DMS153 (cell line): ENCODE results near the gene EIF4G3.

ENCODE experiments used
- DNase-seq: peaks from one replicate; lab custom pipeline; 2025; lab: John Stamatoyannopoulos, UW

The EIF4G3 gene

DNA sequence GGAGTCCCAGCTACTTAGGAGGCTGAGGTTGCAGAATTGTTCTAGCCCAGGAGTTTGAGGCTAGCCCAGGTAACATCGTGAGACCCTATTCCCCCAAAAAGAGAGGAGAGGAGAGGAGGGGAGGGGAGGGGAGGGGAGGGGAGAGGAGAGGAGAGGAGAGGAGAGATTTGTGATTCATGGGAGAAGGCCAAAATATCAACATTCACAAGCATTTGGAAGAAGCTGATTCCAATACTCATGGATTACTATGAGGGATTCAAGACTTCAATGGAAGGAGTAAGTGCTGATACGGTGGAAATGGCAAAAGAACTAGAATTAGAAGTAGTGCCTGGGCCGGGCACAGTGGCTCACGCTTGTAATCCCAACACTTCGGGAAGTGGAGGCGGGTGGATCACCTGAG, 187.8 kb downstream of the EIF4G3 start:
- no peak for DNase-seq

DNA sequence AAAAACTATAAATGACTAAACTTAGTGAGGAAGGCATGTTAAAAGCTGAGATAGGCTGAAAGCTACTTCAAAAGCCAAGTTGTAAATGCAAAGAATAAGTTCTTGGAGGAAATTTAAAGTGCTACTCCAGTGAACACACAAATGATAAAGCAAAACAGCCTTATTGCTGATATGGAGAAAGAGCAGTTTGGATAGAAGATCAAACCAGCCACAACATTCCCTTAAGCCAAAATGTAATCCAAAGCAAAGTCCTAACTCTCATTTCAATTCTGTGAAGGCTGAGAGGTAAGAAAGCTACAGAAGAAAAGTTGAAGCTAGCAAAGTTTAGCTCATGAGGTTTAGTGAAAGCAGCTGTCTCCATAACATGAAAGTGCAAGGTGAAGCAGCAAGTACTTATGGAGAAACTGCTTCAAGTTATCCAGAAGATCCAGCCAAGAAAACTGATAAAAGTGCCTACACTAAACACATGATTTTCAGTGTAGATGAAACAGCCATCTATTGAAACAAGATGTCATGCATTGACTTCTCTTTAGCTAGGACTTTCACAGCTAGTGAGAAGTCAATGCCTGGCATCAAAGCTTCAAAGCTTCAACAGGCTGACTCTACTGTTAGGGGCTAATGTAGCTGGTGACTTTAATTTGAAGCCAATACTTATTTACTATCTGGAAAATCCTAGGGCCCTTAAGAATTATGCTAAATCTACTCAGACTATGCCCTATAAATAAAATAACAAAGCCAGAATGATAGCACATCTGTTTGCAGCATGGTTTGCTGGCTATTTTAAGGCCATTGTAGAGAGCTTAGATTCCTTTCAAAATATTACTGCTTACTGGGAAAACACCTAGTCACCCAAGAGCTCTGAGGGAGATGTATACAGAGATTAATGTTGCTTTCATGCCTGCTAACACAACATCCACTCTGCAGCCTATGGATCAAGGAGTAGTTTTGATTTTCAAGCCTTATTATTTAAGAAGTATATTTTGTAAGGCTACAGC, 188.6 kb downstream of the EIF4G3 start:
- no peak for DNase-seq

DNA sequence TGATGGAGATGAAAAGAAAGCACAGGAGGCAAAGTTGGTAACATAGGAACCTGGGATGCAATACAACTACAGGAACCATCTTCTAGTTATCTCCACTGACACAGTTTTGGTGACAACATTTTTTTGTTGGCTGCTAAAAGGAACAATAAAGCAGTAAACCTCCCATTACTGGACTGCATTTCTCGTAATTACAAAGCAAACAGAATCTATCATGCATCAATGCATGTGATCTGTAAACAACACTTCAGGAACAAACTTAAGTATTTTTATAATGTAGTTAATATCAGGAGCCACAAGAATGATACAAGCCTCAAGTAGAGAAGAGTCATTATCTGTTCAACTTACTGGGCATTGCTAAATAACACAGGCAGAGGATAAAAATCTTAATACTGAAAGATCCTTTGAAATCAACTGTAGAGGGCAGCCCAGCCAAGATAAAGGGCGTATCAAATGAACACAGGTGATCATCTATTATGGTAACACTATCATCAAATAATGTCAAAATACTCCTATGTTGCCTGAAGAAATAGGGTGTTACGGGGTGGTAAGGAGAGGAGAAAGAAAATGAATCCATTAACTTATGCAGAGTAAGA, 193.3 kb downstream of the EIF4G3 start:
- DNase-seq, result peak; percentile 50

DNA sequence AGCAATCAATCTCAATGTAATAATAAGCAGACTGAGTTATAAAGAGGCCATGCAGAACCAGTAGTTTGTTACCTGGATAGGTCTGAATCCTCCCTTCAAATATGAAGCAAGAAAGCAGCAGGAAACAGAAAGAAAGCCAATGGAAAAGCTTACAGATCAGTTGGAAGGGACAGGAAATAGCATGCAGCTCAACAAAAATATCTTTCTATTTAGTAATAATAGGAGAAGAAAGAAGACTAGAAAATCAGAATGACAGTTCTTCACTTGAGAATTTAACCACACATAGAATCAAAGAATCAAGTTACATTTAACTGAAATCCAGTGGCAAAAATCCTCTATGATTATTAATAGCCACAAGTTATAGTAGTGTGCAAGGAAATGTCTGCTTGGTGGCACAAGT, 194.4 kb downstream of the EIF4G3 start:
- no peak for DNase-seq

DNA sequence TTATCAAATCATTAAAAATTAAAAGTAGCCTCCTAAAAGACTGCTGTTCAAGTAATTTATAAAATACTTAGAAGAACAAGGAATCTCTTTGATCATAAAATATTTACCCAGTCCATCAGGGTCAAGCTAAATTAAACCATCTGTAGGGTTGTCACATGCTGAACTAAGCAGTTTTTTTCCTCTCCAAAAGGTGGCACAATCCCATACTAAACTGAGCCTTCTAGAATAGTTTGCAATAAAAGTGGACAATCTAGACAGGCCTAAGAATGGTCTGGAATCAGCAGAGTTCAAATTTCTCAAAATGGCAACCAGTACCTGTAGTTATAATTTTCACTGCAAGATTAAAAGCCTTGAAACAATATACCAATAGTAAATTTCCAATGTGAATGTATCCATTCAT, 194.8 kb downstream of the EIF4G3 start:
- DNase-seq, result no peak

DNA sequence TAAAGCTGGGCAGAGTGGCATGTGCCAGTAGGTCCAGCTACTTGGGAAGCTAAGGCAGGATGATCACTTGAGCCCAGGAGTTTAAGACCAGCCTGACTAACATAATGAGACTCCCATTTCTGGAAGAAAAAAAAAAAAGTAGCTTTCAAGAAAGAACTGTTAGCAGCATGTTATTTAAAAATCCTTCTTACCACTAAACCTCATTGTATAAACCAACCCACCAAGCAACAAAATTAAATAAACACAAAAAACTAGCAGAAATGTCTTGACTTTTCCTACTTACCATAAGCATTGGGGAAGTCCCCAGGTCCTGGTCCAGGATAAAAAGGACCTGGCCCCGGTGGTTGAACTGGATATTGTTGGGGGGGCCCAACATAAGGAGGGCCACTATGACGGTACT, 196.6 kb downstream of the EIF4G3 start:
- DNase-seq, result no peak

DNA sequence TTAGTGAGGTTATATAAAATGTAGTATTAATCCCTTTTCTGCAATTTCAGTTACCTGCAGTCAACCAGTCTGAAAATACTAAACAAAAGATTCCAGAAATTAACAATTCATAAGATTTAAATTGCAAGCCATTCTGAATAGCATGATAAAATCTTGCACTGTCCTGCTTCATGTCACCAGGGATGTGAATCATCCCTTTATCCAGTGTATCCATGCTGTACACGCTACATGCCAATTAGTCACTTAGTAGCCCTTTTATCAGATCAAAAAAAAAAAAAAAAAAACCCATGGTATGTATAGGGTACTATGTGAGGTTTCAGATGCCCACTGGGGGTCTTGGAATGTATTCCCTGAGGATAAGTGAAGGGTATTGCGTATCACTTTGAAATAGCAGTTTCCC, 198.3 kb downstream of the EIF4G3 start:
- no peak for DNase-seq

DNA sequence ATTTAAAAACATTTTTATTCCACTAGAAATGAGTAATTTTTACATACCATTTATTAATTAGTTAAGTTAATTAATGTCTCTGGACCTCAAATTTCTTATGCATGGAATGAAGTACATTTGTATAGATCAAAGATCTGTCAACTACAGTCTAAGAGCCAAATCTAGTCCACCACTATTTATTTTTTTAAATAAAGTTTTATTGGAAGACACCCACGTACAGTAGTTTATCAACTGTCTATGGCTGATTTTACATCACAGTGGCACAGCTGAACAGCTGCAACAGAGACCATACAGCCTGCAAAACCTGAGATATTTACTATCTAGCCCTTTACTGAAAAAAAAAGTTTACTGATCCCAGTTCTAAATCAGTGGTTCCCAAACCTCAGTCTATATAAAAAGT, 201.0 kb downstream of the EIF4G3 start:
- DNase-seq, result no peak

DNA sequence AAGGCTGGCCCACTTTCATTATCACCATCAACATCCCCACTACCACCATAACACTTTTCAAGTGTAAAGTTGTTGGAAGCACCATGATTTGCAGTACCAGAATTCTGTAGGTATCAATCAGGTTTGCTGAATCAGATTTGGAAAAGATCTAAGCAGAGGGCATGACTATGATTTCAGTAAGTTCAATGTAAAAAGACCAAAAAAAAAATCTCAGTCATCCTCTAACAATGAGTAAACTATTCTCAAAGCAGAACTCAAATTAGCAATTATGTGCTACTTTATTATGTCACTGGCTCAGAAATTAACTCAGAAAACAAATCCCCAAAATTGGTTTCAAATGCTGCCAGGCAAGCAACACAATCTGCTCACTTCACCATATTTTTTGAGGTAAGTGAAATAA, 201.7 kb downstream of the EIF4G3 start:
- no peak for DNase-seq

DNA sequence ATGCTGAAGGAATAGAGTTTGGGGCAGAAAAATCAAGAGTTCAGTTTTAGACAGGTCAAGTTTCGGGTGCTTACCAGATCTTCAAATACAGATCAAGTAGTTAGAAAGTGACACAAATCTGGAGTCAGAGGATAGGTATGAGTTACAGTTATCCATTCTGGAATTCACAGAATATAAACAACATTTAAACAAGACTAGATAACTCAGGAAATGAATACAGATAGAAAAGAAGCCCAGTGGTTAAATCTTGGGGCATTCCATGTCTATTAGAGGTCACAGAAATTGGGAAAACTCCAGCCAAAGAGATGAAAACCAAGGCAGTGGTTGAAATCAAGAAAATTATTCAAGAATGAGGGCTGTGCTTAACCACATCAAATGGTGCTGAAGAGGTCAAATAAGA, 202.6 kb downstream of the EIF4G3 start:
- DNase-seq, result no peak

DNA sequence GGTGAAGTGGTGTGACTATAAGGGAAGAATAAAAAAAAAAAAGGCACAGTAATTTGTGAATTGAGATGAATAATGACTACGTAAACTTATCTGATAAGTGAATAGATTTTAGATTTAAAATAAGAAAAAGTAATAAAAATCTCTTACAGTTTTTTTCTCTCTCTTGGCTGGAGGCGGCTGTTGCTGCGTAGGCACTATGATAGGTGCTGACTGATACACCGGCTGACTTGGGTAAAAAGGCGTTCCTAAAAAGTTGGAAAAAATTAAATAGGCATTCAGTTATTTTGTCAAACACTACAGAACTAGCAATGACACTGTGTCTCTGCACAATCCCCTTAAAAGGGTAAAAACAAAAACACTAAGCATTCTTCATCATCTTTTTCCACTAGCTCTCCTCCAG, 203.8 kb downstream of the EIF4G3 start:
- DNase-seq, result no peak

DNA sequence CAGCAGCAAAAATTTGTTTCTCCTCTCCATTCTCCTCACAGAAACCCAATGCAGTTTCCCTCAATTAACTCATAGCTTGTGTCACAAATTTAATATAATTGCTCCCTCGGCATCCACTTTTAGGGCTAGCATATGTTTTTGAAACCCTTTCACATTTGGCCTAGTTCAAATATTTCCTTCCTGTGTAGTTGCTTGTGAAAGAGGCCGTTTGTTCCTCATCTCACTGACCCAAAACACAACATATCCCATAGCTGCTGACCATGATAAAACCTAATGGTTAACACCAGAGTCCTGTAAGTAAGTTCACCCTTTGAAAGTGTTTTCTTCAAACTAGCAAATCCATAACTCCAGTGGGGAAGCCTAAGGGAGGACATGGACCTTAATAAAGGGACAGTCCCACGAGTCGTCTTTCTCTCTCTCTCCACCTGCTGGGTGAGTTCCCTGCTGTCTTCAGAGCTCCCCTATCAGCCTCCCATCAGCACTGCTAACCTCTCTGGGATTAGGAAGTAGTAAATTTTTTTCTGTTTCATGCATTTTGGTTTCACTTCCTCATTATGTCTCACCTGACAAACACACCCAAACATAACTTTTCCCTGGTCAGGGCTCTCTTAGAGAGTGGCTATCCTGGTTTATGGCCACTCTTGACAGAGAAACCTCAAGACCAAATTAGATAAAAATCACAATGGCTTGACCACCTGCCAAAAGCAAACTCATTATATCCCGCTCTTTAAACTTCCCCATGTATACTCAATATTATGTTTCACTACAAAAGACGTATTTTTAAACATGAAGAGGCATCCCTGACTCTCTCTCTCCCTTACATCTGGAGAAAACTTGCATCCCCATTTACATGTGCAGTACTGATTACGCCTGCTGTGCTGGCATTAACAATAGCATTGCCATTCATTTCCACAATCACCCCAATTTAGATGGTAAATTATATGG, 211.9 kb downstream of the EIF4G3 start:
- peak; percentile 71 for DNase-seq

DNA sequence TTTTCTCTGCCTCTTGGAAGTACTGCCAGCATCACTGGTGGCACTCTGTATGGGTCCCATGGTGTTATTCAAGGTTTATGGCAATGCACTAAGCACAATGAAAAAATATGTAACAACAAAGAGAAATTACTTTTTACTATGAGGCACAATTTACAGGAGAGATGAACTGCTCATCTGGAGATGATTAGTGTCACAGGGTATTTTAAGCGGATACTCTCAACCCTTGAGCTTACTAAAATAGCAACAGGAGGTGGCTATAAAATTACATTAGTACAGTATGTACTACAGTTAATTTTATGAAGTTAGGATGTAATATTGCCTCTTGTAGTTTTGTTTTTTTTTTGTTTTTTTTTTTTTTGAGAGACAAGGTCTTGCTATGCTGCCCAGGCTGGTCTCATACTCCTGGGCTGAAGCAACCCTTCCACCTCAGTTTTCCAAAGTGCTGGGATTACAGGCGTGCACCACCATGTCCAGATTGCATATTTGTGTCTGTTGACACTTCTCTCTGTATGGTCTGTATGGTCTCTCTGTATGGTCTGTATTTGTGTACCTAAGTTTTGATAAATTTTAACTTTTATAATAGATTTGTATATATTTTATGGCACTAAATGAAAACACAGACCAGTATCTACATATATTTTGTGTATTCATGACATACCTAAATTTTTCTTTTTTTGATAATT, 214.0 kb downstream of the EIF4G3 start:
- no peak for DNase-seq

DNA sequence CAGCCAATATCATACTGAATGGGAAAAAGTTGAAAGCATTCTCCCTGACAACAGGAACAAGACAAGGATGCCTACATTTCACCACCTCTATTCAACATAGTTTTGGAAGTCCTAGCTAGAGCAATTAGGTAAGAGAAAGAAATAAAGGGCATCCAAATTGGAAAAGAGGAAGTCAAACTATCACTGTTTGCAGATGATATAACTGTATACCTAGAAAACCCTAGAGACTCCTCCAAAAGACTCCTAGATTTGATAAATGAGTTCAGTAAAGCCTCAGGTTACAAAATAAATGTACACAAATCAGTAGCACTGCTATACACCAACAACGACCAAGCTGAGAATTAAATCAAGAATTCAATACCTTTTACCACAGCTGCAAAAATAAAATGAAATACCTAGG, 218.3 kb downstream of the EIF4G3 start:
- no peak for DNase-seq

DNA sequence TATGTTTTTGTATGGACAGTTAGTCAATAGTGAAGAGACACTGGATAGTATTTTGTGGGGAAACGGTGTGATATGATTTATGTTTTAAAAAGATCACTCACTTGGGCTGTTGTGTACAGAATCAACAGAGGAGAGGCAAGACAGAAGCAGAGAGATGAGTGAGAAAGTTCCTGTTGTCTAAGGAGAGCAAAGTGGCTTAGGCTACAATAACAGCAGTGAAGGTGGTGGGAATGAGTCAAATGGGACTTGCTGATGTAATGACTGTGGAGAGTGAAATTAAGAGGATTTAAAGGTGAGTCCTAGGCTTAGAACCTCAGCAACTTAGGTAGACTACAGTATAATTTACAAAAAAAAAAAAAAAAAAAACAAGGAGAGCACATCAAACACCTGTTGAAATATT, 220.4 kb downstream of the EIF4G3 start:
- DNase-seq, result no peak

DNA sequence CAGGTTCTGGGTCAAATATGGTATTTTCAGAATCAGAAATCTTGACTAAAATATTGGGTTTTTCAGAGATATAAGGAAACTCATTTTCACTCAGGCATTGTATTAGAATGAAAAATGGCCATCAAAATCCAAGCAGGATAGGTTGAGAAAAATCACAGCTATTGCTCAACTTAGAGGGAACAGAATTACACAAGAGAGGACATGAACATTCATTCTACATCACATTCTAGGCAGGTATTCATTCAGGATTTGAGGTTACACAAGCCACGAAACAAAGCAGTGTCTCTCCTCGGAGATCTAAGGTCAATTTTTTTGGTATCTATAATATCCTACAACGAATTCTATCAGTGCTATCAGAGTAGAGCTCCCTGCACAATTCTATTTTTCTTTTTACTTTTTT, 226.0 kb downstream of the EIF4G3 start:
- no peak for DNase-seq

DNA sequence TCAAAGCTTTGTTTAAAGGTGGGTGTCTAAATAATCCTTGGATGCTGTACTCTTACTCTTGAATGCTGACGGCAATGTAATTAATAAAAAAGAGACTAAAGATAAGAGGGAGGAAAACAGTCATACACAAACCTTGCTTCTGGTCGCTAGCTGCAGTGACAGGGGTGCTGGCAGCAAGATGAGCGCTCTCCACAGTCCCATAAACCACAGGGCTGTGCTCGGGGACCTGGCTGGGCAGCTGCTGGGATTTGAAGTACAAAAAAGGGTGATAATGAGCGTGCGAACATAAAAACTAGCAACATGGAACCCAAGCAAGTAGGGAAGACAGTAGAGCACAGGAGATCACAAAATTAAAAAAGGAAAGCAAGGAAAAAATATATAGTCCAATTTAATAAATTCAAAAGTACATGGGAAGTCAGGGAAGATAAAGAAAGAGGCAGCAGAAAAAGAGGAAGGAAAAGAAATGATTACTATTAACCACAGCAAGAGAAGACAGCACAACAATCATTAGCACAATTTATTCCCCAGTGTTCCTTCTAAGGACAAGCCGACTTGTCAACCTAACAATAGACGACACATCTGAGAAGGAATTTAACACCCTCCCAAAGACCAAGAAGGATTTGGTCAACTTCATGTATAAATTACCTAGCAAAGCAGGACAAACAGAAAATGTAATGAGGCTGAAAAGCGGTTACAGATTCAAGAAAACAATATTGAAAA, 226.7 kb downstream of the EIF4G3 start:
- no peak for DNase-seq

DNA sequence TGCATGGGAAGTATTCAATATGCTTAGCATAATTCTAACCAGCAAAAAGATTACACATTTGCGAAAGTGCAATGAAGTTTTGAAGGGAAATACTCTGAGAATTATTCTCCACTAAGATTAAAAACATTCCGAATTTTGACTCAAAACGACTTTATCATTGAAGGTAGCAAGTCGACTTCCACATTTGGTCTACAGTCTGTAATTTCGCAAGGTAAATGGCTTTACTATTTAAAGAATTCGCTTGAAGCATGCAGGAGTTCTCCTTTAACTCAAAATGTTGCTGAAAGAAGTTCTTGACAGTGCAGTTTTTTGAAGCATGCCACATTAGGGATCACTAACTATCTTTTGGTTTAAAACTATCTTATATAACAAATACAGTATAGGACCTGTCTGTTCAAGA, 228.6 kb downstream of the EIF4G3 start:
- DNase-seq, result no peak

DNA sequence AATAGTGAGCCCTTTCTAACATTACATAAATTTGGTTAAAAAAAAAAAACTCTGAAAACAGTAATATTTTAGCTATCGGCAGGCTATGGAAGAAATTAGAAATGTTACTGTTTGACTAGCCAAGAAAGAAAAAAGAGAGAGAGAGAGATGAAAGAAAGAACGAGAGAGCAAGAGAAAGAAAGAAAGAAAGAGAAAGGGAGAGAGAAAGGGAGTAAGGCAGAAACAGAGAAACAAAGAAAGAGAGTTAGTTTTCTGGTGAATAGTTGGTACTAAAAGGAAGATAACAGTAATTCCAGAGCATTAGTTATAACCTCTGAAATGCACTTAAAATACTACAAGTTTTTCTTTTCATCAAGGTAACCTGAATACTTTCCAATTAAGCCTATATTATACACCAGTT, 229.3 kb downstream of the EIF4G3 start:
- DNase-seq, result no peak

DNA sequence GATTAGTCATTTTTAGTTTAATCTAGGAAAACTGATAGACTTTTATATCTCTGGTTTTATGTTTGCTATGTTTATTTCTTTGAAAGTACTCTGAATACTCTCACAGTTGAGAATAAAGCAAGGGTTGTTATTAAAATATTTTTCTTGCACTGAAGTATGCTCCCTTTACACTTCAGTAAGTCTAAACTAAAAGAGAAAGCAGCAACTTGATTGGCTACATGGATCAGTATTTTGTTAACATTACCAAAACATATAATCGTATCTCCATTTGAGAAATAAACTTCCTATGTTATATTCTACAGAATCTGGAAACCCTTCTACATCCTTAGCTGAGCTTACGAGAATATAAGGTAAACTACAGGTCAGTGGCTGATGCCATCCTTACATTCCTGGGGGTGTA, 240.1 kb downstream of the EIF4G3 start:
- DNase-seq, result no peak

DNA sequence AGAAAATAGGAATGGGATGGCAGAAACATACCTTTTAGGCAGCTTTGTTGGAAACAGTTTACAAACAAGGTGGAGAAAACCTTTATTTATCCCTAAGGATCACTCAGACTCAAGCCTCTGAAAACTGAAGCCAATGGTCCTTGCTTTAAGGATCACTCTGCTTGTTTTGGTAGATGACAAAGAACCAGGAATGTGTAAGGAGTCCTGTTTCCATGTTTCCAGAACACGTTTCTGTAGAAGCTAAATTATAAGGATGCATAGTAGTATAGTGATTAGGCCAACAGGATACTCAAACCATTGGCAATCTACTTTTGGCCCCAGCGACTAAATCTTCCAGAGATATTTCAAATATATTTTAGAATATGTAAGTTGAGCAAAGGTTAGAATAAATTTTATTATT, 240.5 kb downstream of the EIF4G3 start:
- no peak for DNase-seq
